NCI-H146 treated with DMSO at 0.1 percent for 48 hours (cell line): ENCODE measurements around the gene CNPY3.
"Not testable (repeated sequence)": the region's sequence is repeated elsewhere in the genome, so short reads cannot be mapped to it uniquely, and the experiment has no call there.

Source experiments
- DNase-seq: peaks from one replicate; lab custom pipeline; 2025; ENCODE audit not compliant: unreplicated experiment; lab: John Stamatoyannopoulos, UW

The CNPY3 gene

DNA sequence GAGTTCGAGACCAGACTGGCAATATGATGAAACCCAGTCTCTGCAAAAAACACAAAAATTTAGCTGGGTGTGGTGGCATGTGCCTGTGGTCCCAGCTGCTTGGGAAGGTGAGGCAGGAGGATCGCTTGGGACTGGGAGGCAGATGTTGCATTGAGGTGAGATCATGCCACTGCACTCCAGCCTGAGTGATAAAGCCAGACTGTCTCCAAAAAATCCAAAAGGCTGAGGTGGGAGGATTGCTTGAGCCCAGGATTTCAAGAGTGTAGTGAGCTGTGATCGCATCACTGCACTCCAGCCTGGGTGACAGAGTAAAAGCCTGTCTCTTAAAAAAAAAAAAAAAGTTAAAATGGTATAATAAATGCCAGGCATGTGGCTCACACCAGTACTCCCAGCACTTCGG, 14.7 kb upstream of the CNPY3 start:
- DNase-seq = no peak

- no peak for DNase-seq
Measured at GRCh38 chr6:42915732-42916131, 13.5 kb upstream of the CNPY3 start, which contains the start of gene PTCRA. Gene PTCRA (plus strand): TSS chr6:42916053. CDS start chr6:42916070, 17 bp downstream.

DNA sequence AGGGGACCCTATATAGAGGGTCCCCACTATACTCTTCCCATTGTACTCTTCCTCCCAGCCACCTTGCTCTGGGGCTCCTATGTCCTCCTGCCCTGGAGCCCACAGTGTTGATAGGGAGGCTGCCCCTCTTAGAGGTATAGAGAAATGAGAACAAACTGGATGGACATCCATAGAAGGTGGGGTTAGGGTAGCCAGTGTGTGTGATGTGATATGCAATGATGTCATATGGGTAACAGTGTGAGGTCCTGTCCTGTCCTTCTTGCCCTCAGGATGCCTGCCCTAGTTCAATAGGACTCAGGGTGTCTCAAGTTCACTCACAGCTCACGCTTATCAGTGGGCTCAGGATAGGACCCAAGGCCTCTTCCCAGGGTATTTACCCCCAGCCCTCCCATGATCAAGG, 13.0 kb upstream of the CNPY3 start:
- no peak for DNase-seq

DNA sequence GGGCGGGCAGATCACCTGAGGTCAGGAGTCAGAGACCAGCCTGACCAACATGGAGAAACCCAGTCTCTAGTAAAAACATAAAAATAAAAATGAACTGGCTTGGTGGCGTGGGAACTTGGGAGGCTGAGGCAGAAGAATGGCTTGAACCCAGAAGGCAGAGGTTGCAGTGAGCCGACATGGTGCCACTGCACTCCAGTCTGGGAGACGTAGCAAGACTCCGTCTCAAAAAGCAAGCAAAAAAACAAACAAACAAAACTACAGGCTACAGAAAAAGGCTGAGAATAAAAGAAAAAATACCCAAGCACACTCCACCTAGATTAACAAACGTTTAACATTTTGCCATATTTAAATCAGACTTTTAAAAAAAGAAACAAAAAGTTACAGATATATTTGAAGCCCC, 7.5 kb upstream of the CNPY3 start:
- DNase-seq = no peak

DNA sequence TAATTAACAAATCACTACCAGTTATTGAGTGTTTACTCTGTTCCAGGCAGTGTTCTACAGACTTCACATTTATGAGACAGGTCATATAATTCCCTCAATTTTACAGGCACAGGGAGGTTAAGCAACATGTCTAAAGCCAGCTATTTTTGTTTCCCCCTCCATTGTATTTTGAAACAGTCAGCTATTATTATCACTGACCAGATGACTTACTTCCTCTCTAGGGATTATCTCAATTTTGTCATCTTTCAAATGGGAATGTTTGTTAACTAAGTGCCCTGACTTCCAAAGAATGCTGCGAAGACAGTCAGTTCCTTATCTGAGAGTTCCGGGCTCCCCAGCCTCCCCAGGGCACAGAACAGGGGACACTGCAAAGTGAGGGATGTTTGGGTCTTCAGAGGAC, 5.6 kb upstream of the CNPY3 start:
- DNase-seq = no peak

- DNase-seq = no peak
Measured at GRCh38 chr6:42925248-42925857, 3.9 kb upstream of the CNPY3 start.

GRCh38 chr6:42929821-42930360, 611 bp downstream of the CNPY3 start:
- DNase-seq = peak; percentile 57

DNA sequence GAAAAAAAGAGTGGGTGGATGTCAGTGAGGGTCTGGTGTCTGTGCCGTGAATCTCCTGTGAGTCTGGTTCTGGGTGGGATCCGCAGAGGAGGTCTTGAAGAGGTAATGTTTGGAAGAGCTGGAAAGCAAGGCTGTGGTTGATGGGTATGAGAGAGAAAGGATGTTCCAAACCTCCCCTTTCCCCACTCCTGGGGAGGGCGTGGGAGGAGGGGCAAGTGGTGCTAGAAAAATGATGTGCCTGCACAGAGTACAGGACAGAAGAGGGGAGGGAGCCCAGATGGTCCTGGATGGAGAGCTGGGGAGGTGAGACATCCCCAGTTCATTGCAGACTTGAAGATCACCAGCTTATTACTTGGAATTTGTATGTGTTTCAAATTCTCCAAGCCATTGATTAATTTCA, 3.1 kb downstream of the CNPY3 start:
- DNase-seq = no peak

DNA sequence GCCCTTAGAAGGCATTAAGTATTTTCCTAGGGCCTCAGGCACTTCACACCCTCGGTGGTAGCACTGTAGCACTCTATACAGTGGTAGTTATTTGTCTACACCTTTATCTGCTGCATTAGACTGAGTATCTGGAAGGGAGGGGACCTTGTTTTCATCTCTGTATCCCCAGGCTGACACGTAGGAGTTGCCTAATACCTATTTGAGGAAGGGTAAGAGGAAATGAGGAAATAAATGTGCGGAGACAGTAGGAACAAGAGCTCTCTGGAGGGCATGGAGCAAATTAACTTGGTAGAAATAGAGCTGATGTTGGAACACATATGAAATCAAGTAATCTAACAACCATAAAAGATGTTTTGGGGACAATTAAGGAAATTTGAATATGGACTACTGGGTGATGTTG, 3.9 kb downstream of the CNPY3 start:
- no peak for DNase-seq

DNA sequence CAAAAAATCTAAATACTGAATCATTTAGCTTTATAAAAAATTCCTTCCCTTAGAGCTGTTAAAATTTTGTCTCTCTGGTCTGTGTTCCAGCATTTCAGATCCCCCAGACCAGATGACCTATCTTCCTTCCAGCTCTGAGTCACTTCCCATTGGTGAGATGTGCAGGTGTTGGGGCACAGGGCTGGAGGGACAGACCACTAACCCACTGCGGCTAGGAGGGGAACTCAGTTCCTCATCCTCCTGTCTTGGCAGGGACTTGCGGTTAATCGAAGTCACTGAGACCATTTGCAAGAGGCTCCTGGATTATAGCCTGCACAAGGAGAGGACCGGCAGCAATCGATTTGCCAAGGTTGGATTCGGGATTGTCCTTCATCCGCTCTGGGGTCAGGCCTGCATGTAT, 6.0 kb downstream of the CNPY3 start:
- no peak for DNase-seq

- DNase-seq = no peak
Measured at GRCh38 chr6:42936398-42936797, 7.1 kb downstream of the CNPY3 start.

DNA sequence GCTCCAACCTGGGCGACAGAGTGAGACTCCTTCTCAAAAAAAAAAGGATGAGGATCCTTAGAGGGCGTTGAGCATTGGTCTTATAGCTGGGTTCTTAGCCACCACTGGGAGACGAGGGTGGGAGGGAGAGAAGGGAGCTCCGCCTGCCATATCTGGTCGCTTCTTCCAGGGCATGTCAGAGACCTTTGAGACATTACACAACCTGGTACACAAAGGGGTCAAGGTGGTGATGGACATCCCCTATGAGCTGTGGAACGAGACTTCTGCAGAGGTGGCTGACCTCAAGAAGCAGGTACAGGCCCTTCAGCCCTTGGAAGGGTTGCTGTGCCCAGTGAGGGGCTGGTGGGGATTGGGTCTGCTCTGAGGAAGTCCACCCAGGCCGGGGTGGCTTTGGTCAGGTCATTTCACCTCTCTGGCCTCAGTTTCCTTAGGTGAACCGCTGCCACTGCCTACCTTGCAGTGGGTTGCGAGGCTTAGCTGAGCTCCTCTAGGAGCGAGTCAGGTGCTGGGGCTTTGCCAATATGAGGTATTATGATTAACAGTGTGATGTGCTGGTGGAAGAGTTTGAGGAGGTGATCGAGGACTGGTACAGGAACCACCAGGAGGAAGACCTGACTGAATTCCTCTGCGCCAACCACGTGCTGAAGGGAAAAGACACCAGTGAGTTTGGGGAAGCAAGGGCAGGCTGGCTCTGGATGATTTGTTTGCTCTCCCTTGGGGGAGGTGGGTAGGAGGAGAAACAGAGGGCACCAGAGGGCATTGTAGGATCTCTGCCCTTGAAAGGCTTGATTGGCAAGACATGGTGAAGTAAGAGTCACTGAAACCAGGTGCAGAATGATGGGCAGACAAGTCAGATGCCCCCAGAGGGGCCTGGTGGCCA, 8.5 kb downstream of the CNPY3 start:
- DNase-seq = no peak

DNA sequence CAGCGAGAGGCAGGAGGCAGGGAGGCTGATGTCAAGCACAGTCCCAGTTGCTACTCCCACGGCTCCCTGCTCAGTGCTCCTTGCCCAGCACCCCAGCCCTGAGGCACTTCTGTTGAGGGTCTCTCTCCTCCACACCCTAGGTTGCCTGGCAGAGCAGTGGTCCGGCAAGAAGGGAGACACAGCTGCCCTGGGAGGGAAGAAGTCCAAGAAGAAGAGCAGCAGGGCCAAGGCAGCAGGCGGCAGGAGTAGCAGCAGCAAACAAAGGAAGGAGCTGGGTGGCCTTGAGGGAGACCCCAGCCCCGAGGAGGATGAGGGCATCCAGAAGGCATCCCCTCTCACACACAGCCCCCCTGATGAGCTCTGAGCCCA, 9.1 kb downstream of the CNPY3 start:
- no peak for DNase-seq

DNA sequence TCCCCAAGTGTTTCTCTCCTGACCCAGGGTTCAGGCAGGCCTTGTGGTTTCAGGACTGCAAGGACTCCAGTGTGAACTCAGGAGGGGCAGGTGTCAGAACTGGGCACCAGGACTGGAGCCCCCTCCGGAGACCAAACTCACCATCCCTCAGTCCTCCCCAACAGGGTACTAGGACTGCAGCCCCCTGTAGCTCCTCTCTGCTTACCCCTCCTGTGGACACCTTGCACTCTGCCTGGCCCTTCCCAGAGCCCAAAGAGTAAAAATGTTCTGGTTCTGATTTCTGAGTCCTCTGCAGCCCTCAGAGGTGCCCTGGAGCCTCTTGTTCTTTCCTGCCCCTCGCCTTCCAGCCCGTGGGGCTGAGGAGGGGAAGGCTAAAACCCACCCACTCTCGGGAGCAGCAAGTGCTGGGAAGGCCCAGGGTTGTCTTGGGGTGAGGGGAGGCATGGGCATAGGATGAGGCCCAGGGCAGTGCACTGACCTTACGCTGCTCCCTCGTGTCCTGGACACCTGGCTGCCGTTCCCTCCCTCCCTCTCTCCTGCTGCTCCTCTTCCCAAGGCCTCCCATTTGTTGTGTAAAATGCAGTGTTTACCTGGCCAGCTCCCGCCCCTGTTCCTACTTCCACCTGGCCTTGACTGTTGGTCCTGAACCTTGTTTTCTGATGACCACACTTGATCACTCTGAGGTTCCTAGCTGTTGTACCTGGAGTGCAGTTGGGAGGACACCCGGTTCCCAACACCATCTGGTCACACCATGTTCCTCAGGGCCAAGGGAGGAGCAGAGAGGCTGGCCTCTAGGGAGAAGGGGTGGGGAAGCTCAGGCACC, 9.9 kb downstream of the CNPY3 start:
- DNase-seq = no peak

DNA sequence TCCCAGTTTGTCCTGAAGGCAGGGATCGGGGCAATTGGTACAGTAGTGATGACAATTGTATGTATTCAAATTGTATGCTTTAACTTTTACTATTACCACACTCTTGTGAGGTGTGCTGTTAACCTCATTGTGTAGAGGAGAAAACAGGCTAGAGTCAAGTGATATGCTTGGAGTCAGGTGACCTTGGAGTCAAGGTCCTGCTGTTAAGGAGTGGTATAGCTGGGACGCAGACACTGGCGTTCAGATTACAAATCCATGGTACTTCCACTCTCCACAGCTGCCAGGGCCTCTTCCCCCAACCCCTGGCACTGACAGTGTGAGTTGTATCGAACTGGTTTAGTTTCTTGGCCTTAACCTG, 10.5 kb downstream of the CNPY3 start:
- no peak for DNase-seq

GRCh38 chr6:42940493-42941045, 11.3 kb downstream of the CNPY3 start:
- DNase-seq = no peak

- not testable (repeated sequence) for DNase-seq
Measured at GRCh38 chr6:42941356-42941755, 12.1 kb downstream of the CNPY3 start.

- no peak for DNase-seq
Measured at GRCh38 chr6:42942444-42942843, 13.2 kb downstream of the CNPY3 start.

DNA sequence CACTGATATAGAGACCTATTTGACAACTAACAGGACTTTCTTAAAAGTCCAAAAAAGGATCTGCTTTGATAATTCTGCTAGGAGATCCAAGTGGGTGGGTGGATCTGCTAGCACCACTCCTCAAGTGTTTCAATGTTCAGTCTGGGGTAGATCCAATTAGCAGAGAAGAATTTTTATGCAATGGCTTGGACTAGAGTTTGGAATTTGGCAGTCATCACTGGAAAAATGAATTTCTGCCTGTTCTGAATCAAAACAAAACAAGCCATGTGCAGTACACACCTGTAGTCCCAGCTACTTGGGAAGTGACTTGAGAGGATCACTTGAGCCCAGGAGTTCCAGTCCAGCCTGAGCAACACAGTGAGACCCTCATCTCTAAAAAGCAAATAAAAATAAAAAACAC, 18.7 kb downstream of the CNPY3 start:
- DNase-seq = no peak

DNA sequence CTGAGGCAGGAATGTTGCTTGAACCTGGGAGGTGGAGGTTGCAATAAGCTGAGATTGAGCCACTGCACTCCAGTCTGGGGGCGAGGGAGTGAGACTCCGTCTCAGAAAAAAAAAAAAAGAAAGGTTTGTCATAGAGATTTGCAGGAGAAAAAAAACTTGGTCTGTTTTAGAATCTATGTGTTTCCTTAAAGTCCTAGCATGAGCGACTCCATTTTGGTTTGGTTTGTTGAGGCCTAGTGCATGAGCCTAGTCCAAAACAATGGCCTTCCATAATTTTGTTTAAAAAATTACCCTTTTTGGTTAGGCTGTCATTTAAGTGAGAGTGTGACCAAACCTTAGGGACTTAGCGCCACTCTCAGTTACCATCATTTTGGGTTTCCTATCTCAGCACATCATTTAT, 23.1 kb downstream of the CNPY3 start:
- no peak for DNase-seq

DNA sequence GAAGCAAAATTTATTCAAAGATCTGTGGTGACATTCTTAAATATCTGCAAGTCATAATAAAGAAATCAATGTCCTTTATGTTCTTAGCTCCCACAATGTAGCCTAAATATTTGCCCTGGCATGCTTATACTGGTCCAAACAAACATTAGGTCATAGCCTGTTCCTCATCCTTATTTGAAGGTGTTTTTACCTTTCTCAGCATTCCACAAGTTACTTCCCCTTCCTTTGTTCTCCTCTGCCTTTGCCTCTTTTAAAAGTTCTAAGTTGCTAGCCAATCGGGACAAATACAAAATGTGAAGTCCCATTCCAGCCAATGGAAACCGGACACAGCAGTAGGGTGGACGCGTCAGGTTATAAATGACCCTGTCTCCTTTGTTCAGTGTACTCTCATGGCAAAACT, 25.1 kb downstream of the CNPY3 start:
- DNase-seq = not testable (repeated sequence)
